HG03103 (cell line): ENCODE results near the gene GRAP.

ENCODE experiments used
- ATAC-seq: cut with Tn5 transposase; IDR thresholded peaks from one replicate; pipeline ENCODE4 v1.9.1; 2021; ENCODE audit warnings: low read depth; ENCODE audit not compliant: unreplicated experiment

Gene GRAP

GRCh38 chr17:19004421-19005136 is 42.2 kb downstream of the GRAP start, which contains the start of gene FAM83G:
FAM83G (minus strand) TSS chr17:19004764; CDS start chr17:19004041, 723 bp downstream.
- no peak for ATAC-seq

- no peak for ATAC-seq
Measured at GRCh38 chr17:19003543-19004420, 43.0 kb downstream of the GRAP start.

- ATAC-seq: no peak
Measured at GRCh38 chr17:19002805-19003542, 43.8 kb downstream of the GRAP start.

GRCh38 chr17:19001907-19002590 is 44.7 kb downstream of the GRAP start:
- ATAC-seq: no peak

- ATAC-seq: no peak
Measured at GRCh38 chr17:19000531-19001325, 46.0 kb downstream of the GRAP start.

GRCh38 chr17:18999911-19000310 is 46.8 kb downstream of the GRAP start:
- ATAC-seq: no peak

GRCh38 chr17:18999394-18999793 is 47.4 kb downstream of the GRAP start:
- no peak for ATAC-seq

- no peak for ATAC-seq
Measured at GRCh38 chr17:18997650-18998196, 49.0 kb downstream of the GRAP start.

GRCh38 chr17:18996458-18996857 is 50.3 kb downstream of the GRAP start:
- no peak for ATAC-seq

GRCh38 chr17:18995220-18995619 is 51.5 kb downstream of the GRAP start:
- ATAC-seq: no peak

- ATAC-seq: no peak
Measured at GRCh38 chr17:18994631-18995030, 52.1 kb downstream of the GRAP start.

- no peak for ATAC-seq
Measured at GRCh38 chr17:18993905-18994526, 52.7 kb downstream of the GRAP start.

GRCh38 chr17:18992454-18993130 is 54.2 kb downstream of the GRAP start:
- no peak for ATAC-seq

- ATAC-seq: no peak
Measured at GRCh38 chr17:18991531-18992315, 55.0 kb downstream of the GRAP start.

- no peak for ATAC-seq
Measured at GRCh38 chr17:18990331-18990730, 56.4 kb downstream of the GRAP start.

- no peak for ATAC-seq
Measured at GRCh38 chr17:18988546-18989173, 58.1 kb downstream of the GRAP start.

GRCh38 chr17:18987862-18988545 is 58.8 kb downstream of the GRAP start:
- ATAC-seq: no peak
